ENCODE data around the gene MYO6. TPM values are rescaled to one million over a fixed set of nuclear protein-coding genes. Genes with fewer than 3 reads are reported as not detected.

MYO6 gene
- total and polyA plus RNA-seq, 2 of the 4 experiments (the other 2 are of a cell fraction), result 6.1 to 6.8 TPM

DNA sequence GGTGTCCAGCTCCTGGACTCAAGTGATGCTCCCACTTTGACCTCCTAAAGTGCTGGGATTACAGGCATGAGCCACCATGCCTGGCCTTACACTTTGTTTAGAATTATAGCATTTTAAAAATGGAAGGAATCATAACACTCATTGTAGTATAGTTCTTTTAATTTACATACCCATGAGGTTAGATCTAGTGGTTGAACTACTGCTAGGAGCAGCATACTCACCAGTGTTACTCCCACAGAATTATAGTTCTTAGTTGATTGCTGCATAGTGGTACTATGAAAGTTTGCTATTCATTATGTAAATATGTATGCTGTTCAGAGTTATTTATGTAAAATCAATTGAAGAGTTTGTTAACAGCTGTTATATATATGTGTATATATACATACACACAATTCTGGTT lies 85.4 kb downstream of the MYO6 start:
- no TSS peak for BruUV-seq (replicated peaks)
- no peaks in the 10 kb centered on the region for H3K27me3 ChIP-seq (ENCODE audit: control insufficient read depth, insufficient read depth, low read length)
- in situ Hi-C loops (cut with MboI; ENCODE audit: low sequenced_read_pairs), result no loop called here
- no peak overlapping the region for H4K8ac ChIP-seq (ENCODE audit: low read depth in 2 of 2, low read length in 2 of 2)
- ATAC-seq (ENCODE audit: low read depth) (peak; percentile 80), DNase-seq (no peak)
- H2BK120ac ChIP-seq (ENCODE audit: low read depth, low read length), result no peak overlapping the region
- no peak overlapping the region for H2AK5ac ChIP-seq (ENCODE audit: low read depth, low read length)
- no peak overlapping the region for H2AFZ ChIP-seq (replicated peaks; ENCODE audit: low read length, poor library complexity)
- H2BK5ac ChIP-seq (ENCODE audit: low read depth, low read length, poor library complexity, severe bottlenecking), result no peak overlapping the region
- H3K4ac ChIP-seq (ENCODE audit: low read depth, low read length), result no peak overlapping the region
- no peak overlapping the region for H4K5ac ChIP-seq (ENCODE audit: low read depth, low read length)
- H3K79me1 ChIP-seq (ENCODE audit: low read depth in 1 of 2, low read length in 2 of 2), result no peaks in the 10 kb centered on the region
- TF ChIP-seq SMC3 (IDR thresholded peaks at IDR 0.05; ENCODE audit: low read depth, low read length) (no peak), RAD21 (IDR thresholded peaks at IDR 0.05; ENCODE audit: low read length) (no peak), MAZ (IDR thresholded peaks at IDR 0.05; ENCODE audit: borderline replicate concordance, low read depth, low read length) (no peak)
- TF ChIP-seq, protein P1, sequence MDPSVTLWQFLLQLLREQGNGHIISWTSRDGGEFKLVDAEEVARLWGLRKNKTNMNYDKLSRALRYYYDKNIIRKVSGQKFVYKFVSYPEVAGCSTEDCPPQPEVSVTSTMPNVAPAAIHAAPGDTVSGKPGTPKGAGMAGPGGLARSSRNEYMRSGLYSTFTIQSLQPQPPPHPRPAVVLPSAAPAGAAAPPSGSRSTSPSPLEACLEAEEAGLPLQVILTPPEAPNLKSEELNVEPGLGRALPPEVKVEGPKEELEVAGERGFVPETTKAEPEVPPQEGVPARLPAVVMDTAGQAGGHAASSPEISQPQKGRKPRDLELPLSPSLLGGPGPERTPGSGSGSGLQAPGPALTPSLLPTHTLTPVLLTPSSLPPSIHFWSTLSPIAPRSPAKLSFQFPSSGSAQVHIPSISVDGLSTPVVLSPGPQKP (IDR thresholded peaks at IDR 0.05; ENCODE audit: borderline replicate concordance, low read depth, low read length), result no peak
- H3K9ac ChIP-seq (ENCODE audit: low read depth, low read length), result no peak overlapping the region
- POLR2A ChIA-PET (ENCODE audit: unreplicated experiment), result interaction anchor here (0.7 kb wide), 1 partner anchor 1095 kb away, joined by 8 read pairs; no protein-coding TSS in a partner anchor
- peaks cover 4% of the 10 kb centered on the region; the same call in 1 of the 2 replicates for H3K9me1 ChIP-seq (ENCODE audit: insufficient read depth, low read length)
- no peak overlapping the region for H4K91ac ChIP-seq (ENCODE audit: insufficient read depth, low read depth, low read length)
- H2AK9ac ChIP-seq (replicated peaks; ENCODE audit: low read depth, low read length, poor library complexity), result no peak overlapping the region
- H2BK20ac ChIP-seq (ENCODE audit: low read depth, low read length), result no peak overlapping the region
- no peak overlapping the region for H3K4me2 ChIP-seq (ENCODE audit: low read depth, low read length)
- no peak overlapping the region for H3K4me3 ChIP-seq (ENCODE audit: insufficient read depth, low read depth, low read length)
- intact Hi-C loops (cut with micrococcal nuclease), result loop anchor here (10.0 kb wide), 1 partner anchor 60 kb away; no protein-coding TSS in a partner anchor
- no peaks in the 10 kb centered on the region for H4K20me1 ChIP-seq (ENCODE audit: insufficient read depth, low read length)
- H2BK15ac ChIP-seq (ENCODE audit: low read depth, low read length), result no peak overlapping the region
- H3K14ac ChIP-seq (replicated peaks; ENCODE audit: low read depth, low read length), result no peak overlapping the region
- H3K23ac ChIP-seq (ENCODE audit: low read depth, low read length), result no peak overlapping the region
- no peak overlapping the region for H3K27ac ChIP-seq (ENCODE audit: insufficient read depth, low read length)
- peaks cover 4% of the 10 kb centered on the region; the same call in 1 of the 2 replicates for H3K4me1 ChIP-seq (ENCODE audit: control insufficient read depth, insufficient read depth, low read length)
- peaks cover 5% of the 10 kb centered on the region; the same call in 1 of the 2 replicates for H3K36me3 ChIP-seq (ENCODE audit: control insufficient read depth, insufficient read depth, low read length)
- no peak overlapping the region for H3K18ac ChIP-seq (ENCODE audit: low read depth, low read length)
- no peaks in the 10 kb centered on the region for H3K9me3 ChIP-seq (ENCODE audit: control insufficient read depth, insufficient read depth, low read length)
- dilution Hi-C loops (cut with HindIII; ENCODE audit: low sequenced_read_pairs, unreplicated experiment), result no loop called here
- no peak overlapping the region for H3K56ac ChIP-seq (ENCODE audit: extremely low read depth, insufficient read depth, low read length)
- CTCF ChIA-PET, result no interaction called here

Data from IMR-90 (cell line).